ENCODE results near the gene TRIM65. TPM values are rescaled to one million over a fixed set of nuclear protein-coding genes. Genes with fewer than 3 reads are reported as not detected.

The TRIM65 gene
- total and polyA plus RNA-seq, 2 of the 13 experiments (the other 11 are each of a cell fraction or from before 2014, with no cell fraction given): 10.3 to 22.4 TPM

DNA sequence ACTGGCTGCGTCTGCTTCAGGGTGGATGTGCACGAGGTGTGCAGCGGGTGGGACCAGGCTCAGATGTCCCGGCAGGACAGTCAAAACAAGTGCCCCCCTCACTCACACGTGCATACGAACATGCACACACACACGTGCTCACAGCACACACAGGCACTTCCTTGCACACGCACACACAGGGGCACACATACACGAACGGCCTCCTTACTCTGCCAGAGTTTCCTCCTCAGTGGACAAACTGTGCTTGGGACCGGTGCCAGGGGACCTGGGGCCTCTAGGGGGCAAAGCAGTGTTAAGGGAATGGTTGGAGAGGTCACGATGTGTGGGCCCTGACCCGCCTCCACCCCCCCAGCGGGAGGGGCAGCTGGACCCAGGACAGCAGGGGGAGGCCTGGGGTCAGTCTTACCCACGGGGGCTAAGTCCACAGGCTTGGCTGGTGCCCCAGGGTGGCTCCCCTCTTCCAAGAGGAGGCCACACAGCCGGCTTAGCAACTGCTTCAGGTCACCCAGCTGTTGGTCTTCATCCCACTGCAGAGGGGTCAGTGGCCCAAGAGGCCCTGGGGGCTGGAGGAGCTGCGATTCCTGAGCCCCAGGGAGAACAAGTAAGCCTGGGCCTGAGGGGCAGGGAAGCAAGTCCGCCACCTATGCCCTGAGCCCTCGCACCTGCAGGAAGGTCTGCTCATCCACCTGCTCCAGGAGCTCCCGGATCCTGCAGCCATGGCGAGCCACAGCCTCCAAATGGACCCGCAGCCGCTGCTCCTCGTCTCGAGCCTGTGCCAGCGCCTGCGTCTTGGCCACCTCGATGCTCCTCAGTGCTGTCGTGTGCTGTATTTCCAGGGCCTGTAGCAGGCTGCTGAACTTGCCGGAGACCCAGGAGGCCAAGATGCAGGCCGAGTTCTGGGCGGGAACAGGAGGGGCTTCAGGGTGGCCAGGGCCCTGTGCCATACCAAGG, 4.9 kb downstream of the TRIM65 start (continued):
- TF ChIP-seq ZNF790 (CRISPR knock-in tag; IDR thresholded peaks at IDR 0.05; ENCODE audit: borderline replicate concordance): 0 out of 2 replicates have a peak, but pooled peaks have one; percentile 41
- no peak for TF ChIP-seq ZNF850 (CRISPR knock-in tag; conservative IDR thresholded peaks at IDR 0.05)
- peak; percentile 91 for TF ChIP-seq MTA1 (CRISPR knock-in tag; IDR thresholded peaks at IDR 0.05; ENCODE audit: borderline replicate concordance)
- TF ChIP-seq ZMYM3 (CRISPR knock-in tag; IDR thresholded peaks at IDR 0.05): no peak
- TF ChIP-seq, protein P1, sequence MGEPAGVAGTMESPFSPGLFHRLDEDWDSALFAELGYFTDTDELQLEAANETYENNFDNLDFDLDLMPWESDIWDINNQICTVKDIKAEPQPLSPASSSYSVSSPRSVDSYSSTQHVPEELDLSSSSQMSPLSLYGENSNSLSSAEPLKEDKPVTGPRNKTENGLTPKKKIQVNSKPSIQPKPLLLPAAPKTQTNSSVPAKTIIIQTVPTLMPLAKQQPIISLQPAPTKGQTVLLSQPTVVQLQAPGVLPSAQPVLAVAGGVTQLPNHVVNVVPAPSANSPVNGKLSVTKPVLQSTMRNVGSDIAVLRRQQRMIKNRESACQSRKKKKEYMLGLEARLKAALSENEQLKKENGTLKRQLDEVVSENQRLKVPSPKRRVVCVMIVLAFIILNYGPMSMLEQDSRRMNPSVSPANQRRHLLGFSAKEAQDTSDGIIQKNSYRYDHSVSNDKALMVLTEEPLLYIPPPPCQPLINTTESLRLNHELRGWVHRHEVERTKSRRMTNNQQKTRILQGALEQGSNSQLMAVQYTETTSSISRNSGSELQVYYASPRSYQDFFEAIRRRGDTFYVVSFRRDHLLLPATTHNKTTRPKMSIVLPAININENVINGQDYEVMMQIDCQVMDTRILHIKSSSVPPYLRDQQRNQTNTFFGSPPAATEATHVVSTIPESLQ (CRISPR knock-in tag; conservative IDR thresholded peaks at IDR 0.05): no peak
- no peak for TF ChIP-seq ZNF724P (CRISPR knock-in tag; IDR thresholded peaks at IDR 0.05; ENCODE audit: borderline replicate concordance)
- peak; percentile 51 for TF ChIP-seq HOXA3 (CRISPR knock-in tag; IDR thresholded peaks at IDR 0.05)
- peak; percentile 85; the same call in 1 of the 2 replicates for TF ChIP-seq ZNF124 (CRISPR knock-in tag; IDR thresholded peaks at IDR 0.05)
- 0 out of 2 replicates have a peak, but pooled peaks have one; percentile 21 for TF ChIP-seq ZNF543 (CRISPR knock-in tag; IDR thresholded peaks at IDR 0.05)
- TF ChIP-seq RFXAP (CRISPR knock-in tag; IDR thresholded peaks at IDR 0.05; ENCODE audit: borderline replicate concordance): no peak
- TF ChIP-seq ZFP37 (CRISPR knock-in tag; IDR thresholded peaks at IDR 0.05; ENCODE audit: borderline replicate concordance): peak; percentile 58; the same call in 1 of the 2 replicates
- TF ChIP-seq ELF1 (CRISPR knock-in tag; IDR thresholded peaks at IDR 0.05): peak; percentile 39; the same call in 1 of the 2 replicates
- peak; percentile 76; the same call in 1 of the 2 replicates for TF ChIP-seq RCOR2 (CRISPR knock-in tag; IDR thresholded peaks at IDR 0.05)
- TF ChIP-seq NFKB2 (CRISPR knock-in tag; IDR thresholded peaks at IDR 0.05; ENCODE audit: borderline replicate concordance): no peak
- no peak for TF ChIP-seq CEBPZ (IDR thresholded peaks at IDR 0.05; ENCODE audit: low read length)
- no peak; the same call in 1 of the 2 replicates for TF ChIP-seq ZNF879 (CRISPR knock-in tag; IDR thresholded peaks at IDR 0.05)
- TF ChIP-seq THAP8 (CRISPR knock-in tag; IDR thresholded peaks at IDR 0.05; ENCODE audit: borderline replicate concordance): no peak
- TF ChIP-seq ZNF577 (CRISPR knock-in tag; IDR thresholded peaks at IDR 0.05; ENCODE audit: borderline replicate concordance, low read depth): no peak
- TF ChIP-seq NRL (CRISPR knock-in tag; IDR thresholded peaks at IDR 0.05; ENCODE audit: borderline replicate concordance): no peak; the same call in 1 of the 2 replicates
- TF ChIP-seq ZNF562 (CRISPR knock-in tag; IDR thresholded peaks at IDR 0.05; ENCODE audit: borderline replicate concordance): no peak
- TF ChIP-seq FOXM1 (CRISPR knock-in tag; IDR thresholded peaks at IDR 0.05): no peak
- no peak for TF ChIP-seq CCAR2 (optimal IDR thresholded peaks at IDR 0.05; ENCODE audit: low read depth, low read length)
- TF ChIP-seq IRF2 (CRISPR knock-in tag; IDR thresholded peaks at IDR 0.05): peak; percentile 34; the same call in 1 of the 2 replicates
- TF ChIP-seq RARG (CRISPR knock-in tag; IDR thresholded peaks at IDR 0.05; ENCODE audit: low read depth): no peak

Data from HepG2 (cell line).